ENCODE data around the gene COG5. TPM values are rescaled to one million over a fixed set of nuclear protein-coding genes. Genes with fewer than 3 reads are reported as not detected.

COG5 gene
- total and polyA plus RNA-seq, 10 of the 15 experiments (the other 5 are each of a cell fraction or from before 2014, with no cell fraction given): 5.5 to 27.9 (median 15.6) TPM

- Histone ChIP-seq H3K27ac (ENCODE audit: control insufficient read depth, insufficient read depth) (no peak overlapping the region), H3K27me3 (replicated peaks in 1 of 2; ENCODE audit: control insufficient read depth in 2 of 2, insufficient read depth in 2 of 2, low read length in 1 of 2) (no peaks in the 10 kb centered on the region), H3K9ac (ENCODE audit: control insufficient read depth, insufficient read depth, low read length) (no peak overlapping the region), H3K36me3 (ENCODE audit: control insufficient read depth in 2 of 2, insufficient read depth in 2 of 2, low read length in 1 of 2) (no peaks in the 10 kb centered on the region), H3K4me3 (no peak overlapping the region), H3K4me1 (ENCODE audit: control insufficient read depth, insufficient read depth, low read length) (no peaks in the 10 kb centered on the region), H2AFZ (ENCODE audit: control insufficient read depth, low read depth, low read length) (no peak overlapping the region), H3K4me2 (ENCODE audit: control insufficient read depth, insufficient read depth) (no peak overlapping the region), H3K79me2 (ENCODE audit: control insufficient read depth, insufficient read depth, low read length) (no peaks in the 10 kb centered on the region), H3K9me3 (replicated peaks; ENCODE audit: control insufficient read depth, insufficient read depth, low read length) (no peaks in the 10 kb centered on the region), H4K20me1 (ENCODE audit: control insufficient read depth, insufficient read depth) (no peaks in the 10 kb centered on the region)
- BruUV-seq (replicated peaks): no TSS peak
- in situ Hi-C loops (cut with MboI): no loop called here
- 96% methylated on average over 5 of the region's 5 CpGs for WGBS (ENCODE audit: insufficient coverage, insufficient replicate concordance, low lambda C conversion rate, missing lambda C conversion rate)
- ChIA-PET POLR2A (interaction anchor here (0.9 to 1.3 kb wide), 2 partner anchors 10 to 11 kb away, joined by 3 to 7 read pairs; no protein-coding TSS in a partner anchor), CTCF (no interaction called here), SMC1A (ENCODE audit: uncharacterized antibody, unreplicated experiment) (interaction anchor here (0.8 kb wide), 1 partner anchor 15 kb away, joined by 3 read pairs; no protein-coding TSS in a partner anchor), RAD21 (ENCODE audit: unreplicated experiment) (no interaction called here)
- DNase-seq (ENCODE audit: low read depth, low spot score): no peak
- intact Hi-C loops (cut with micrococcal nuclease; ENCODE audit: unreplicated experiment): no loop called here
- no peak for FAIRE-seq
- TF ChIP-seq SIN3A (IDR thresholded peaks at IDR 0.05; ENCODE audit: low read depth, low read length) (no peak), SREBF1 (IDR thresholded peaks at IDR 0.05; ENCODE audit: low read length) (no peak)
- no peak for ATAC-seq
Observed at GRCh38 chr7:107220356-107220755, 343.4 kb downstream of the COG5 start.

GRCh38 chr7:107219563-107220244 lies 344.0 kb downstream of the COG5 start:
- no peak for DNase-seq (ENCODE audit: low read depth, low spot score)
- 90% methylated on average over 2 of the region's 2 CpGs for WGBS (ENCODE audit: insufficient coverage, insufficient replicate concordance, low lambda C conversion rate, missing lambda C conversion rate)
- Histone ChIP-seq H2AFZ (ENCODE audit: control insufficient read depth, low read depth, low read length) (no peak overlapping the region), H3K36me3 (ENCODE audit: control insufficient read depth in 2 of 2, insufficient read depth in 2 of 2, low read length in 1 of 2) (no peaks in the 10 kb centered on the region), H3K4me3 (no peak overlapping the region), H3K79me2 (ENCODE audit: control insufficient read depth, insufficient read depth, low read length) (no peaks in the 10 kb centered on the region), H3K27me3 (replicated peaks in 1 of 2; ENCODE audit: control insufficient read depth in 2 of 2, insufficient read depth in 2 of 2, low read length in 1 of 2) (no peaks in the 10 kb centered on the region), H3K9me3 (replicated peaks; ENCODE audit: control insufficient read depth, insufficient read depth, low read length) (no peaks in the 10 kb centered on the region), H3K4me2 (ENCODE audit: control insufficient read depth, insufficient read depth) (no peak overlapping the region), H3K4me1 (ENCODE audit: control insufficient read depth, insufficient read depth, low read length) (no peaks in the 10 kb centered on the region), H4K20me1 (ENCODE audit: control insufficient read depth, insufficient read depth) (no peaks in the 10 kb centered on the region), H3K9ac (ENCODE audit: control insufficient read depth, insufficient read depth, low read length) (no peak overlapping the region), H3K27ac (ENCODE audit: control insufficient read depth, insufficient read depth) (no peak overlapping the region)
- in situ Hi-C loops (cut with MboI) (no loop called here), intact Hi-C loops (cut with micrococcal nuclease; ENCODE audit: unreplicated experiment) (no loop called here)
- BruUV-seq (replicated peaks): no TSS peak
- CTCF ChIA-PET: no interaction called here
- RAD21 ChIA-PET (ENCODE audit: unreplicated experiment): interaction anchor here (0.6 kb wide), 1 partner anchor 231 kb away, joined by 3 read pairs; no protein-coding TSS in a partner anchor
- peak; percentile 78 for FAIRE-seq
- TF ChIP-seq BMI1 (IDR thresholded peaks at IDR 0.05; ENCODE audit: borderline replicate concordance) (no peak), ZNF622 (IDR thresholded peaks at IDR 0.05) (no peak), ZBED1 (IDR thresholded peaks at IDR 0.05; ENCODE audit: borderline replicate concordance) (no peak), ZZZ3 (IDR thresholded peaks at IDR 0.05; ENCODE audit: control insufficient read depth, insufficient read length, low read depth) (no peak), TCF3 (IDR thresholded peaks at IDR 0.05; ENCODE audit: borderline replicate concordance, insufficient read depth, low read depth, low read length) (no peak), YY1 (IDR thresholded peaks at IDR 0.05; ENCODE audit: low read depth, low read length) (no peak), YBX1 (IDR thresholded peaks at IDR 0.05) (no peak), POLR2A (IDR thresholded peaks at IDR 0.05; ENCODE audit: low read depth, low read length) (no peak), USF1 (IDR thresholded peaks at IDR 0.05; ENCODE audit: borderline replicate concordance, extremely low read length, insufficient read depth, low read depth, low read length) (no peak), NBN (IDR thresholded peaks at IDR 0.05) (no peak), CREB1 (IDR thresholded peaks at IDR 0.05; ENCODE audit: low read depth) (no peak)
- POLR2A ChIA-PET: interaction anchor here (0.9 to 1.3 kb wide), 2 partner anchors 10 to 12 kb away, joined by 3 to 7 read pairs; no protein-coding TSS in a partner anchor
- no peak for ATAC-seq
- SMC1A ChIA-PET (ENCODE audit: uncharacterized antibody, unreplicated experiment): interaction anchor here (0.8 kb wide), 1 partner anchor 14 kb away, joined by 3 read pairs; no protein-coding TSS in a partner anchor
